GM12864 (cell line): Measurements from ENCODE around the gene NLRC3.

Experiments used
- DNase-seq: peaks from one replicate; pipeline ENCODE4 v3.0.0-alpha.2; 2011; ENCODE audit warnings: low read depth
- H3K4me3 ChIP-seq: 2 replicates; pipeline ENCODE4 v1.5.1; 2011; ENCODE audit warnings: mild to moderate bottlenecking, low read depth, low read length, control low read depth
- CTCF ChIP-seq: IDR thresholded peaks from 2 replicates; pipeline ENCODE4 v1.5.1; 2011; ENCODE audit warnings: low read depth, mild to moderate bottlenecking, moderate library complexity, low read length, control low read depth, inconsistent platforms; ENCODE audit errors: missing control alignments

Gene NLRC3

GRCh38 chr16:3570420-3571062 lies 6.7 kb downstream of the NLRC3 start:
- DNase-seq = no peak
- H3K4me3 ChIP-seq = no peak overlapping the region
- no peak for TF ChIP-seq CTCF

GRCh38 chr16:3569851-3570250 lies 7.4 kb downstream of the NLRC3 start:
- no peak overlapping the region for H3K4me3 ChIP-seq
- DNase-seq = no peak
- no peak for TF ChIP-seq CTCF

GRCh38 chr16:3566990-3567389 lies 10.2 kb downstream of the NLRC3 start:
- TF ChIP-seq CTCF = no peak
- H3K4me3 ChIP-seq = no peak overlapping the region
- DNase-seq = no peak

GRCh38 chr16:3564889-3565141 lies 12.4 kb downstream of the NLRC3 start:
- DNase-seq = no peak
- no peak overlapping the region for H3K4me3 ChIP-seq
- no peak for TF ChIP-seq CTCF

- no peak for DNase-seq
- TF ChIP-seq CTCF = no peak
- H3K4me3 ChIP-seq = no peak overlapping the region
Measured at GRCh38 chr16:3564130-3564888, 12.9 kb downstream of the NLRC3 start.

- no peak for DNase-seq
- no peak overlapping the region for H3K4me3 ChIP-seq
- TF ChIP-seq CTCF = no peak
Measured at GRCh38 chr16:3562914-3563480, 14.2 kb downstream of the NLRC3 start.
